Neural progenitor cell (in vitro differentiated cells): ENCODE results near the gene AP3S2.

Experiments used
- CTCF ChIP-seq: fragments of 200-600 bp; sonication (generic); IDR thresholded peaks from 2 replicates; pipeline ENCODE4 v1.5.1; 2017; ENCODE audit warnings: antibody characterized with exemption, mild to moderate bottlenecking
- EZH2phosphoT487 ChIP-seq: fragments of 200-600 bp; sonication (generic); IDR thresholded peaks from 2 replicates; pipeline ENCODE4 v1.6.1; 2017; ENCODE audit warnings: antibody characterized with exemption

- TF ChIP-seq CTCF (peak; percentile 65), EZH2phosphoT487 (no peak)
Observed at GRCh38 chr15:89898614-89899294, 5.0 kb upstream of the AP3S2 start.
